Dendritic cell treated with granulocyte-macrophage colony-stimulating factor and Interleukin-4, amounts not matched to agents 40 ng/mL and 50 ng/mL, for 4 days (primary cell): ENCODE results near the gene ARMH1.
A peak's percentile ranks its signal among the peaks of the same experiment; 100 is the strongest.

ENCODE experiments used
- H3K27ac Mint-ChIP-seq: one replicate; pipeline ENCODE4 v1.8.0; 2022; ENCODE audit warnings: mild to moderate bottlenecking, mixed read lengths
- H3K27me3 Mint-ChIP-seq: one replicate; pipeline ENCODE4 v1.8.0; 2022; ENCODE audit warnings: mild to moderate bottlenecking, mixed read lengths
- H3K36me3 Mint-ChIP-seq: one replicate; pipeline ENCODE4 v1.8.0; 2022; ENCODE audit warnings: low read depth, mixed read lengths
- H3K4me1 Mint-ChIP-seq: one replicate; pipeline ENCODE4 v1.8.0; 2022; ENCODE audit warnings: low read depth, mixed read lengths
- H3K4me3 Mint-ChIP-seq: one replicate; pipeline ENCODE4 v1.8.0; 2022; ENCODE audit warnings: mild to moderate bottlenecking, moderate library complexity, mixed read lengths
- H3K9me3 Mint-ChIP-seq: one replicate; pipeline ENCODE4 v1.8.0; 2022; ENCODE audit warnings: mixed read lengths
- intact Hi-C: fragments of 100-400 bp; cut with micrococcal nuclease; formaldehyde crosslinking; loops from one replicate; pipeline ENCODE4 v1.15.0; 2022

ARMH1 gene

GRCh38 chr1:44705470-44705869, 31.0 kb downstream of the ARMH1 start:
- Mint-ChIP-seq H3K27ac (no peak overlapping the region), H3K36me3 (no peaks in the 10 kb centered on the region), H3K9me3 (no peaks in the 10 kb centered on the region), H3K4me3 (no peak overlapping the region), H3K4me1 (peaks cover 18% of the 10 kb centered on the region), H3K27me3 (peaks cover 58% of the 10 kb centered on the region)
- intact Hi-C loops, result no loop called here

GRCh38 chr1:44705938-44706337, 31.4 kb downstream of the ARMH1 start:
- Mint-ChIP-seq H3K9me3 (no peaks in the 10 kb centered on the region), H3K27ac (no peak overlapping the region), H3K27me3 (peaks cover 57% of the 10 kb centered on the region), H3K36me3 (no peaks in the 10 kb centered on the region), H3K4me1 (peaks cover 18% of the 10 kb centered on the region), H3K4me3 (no peak overlapping the region)
- intact Hi-C loops, result no loop called here

GRCh38 chr1:44707112-44707881, 32.8 kb downstream of the ARMH1 start:
- peaks cover 18% of the 10 kb centered on the region for H3K4me1 Mint-ChIP-seq
- H3K27ac Mint-ChIP-seq, result no peak overlapping the region
- H3K4me3 Mint-ChIP-seq, result no peak overlapping the region
- H3K9me3 Mint-ChIP-seq, result no peaks in the 10 kb centered on the region
- intact Hi-C loops, result no loop called here
- H3K27me3 Mint-ChIP-seq, result peaks cover 49% of the 10 kb centered on the region
- no peaks in the 10 kb centered on the region for H3K36me3 Mint-ChIP-seq

GRCh38 chr1:44707959-44708831, 33.7 kb downstream of the ARMH1 start:
- Mint-ChIP-seq H3K27me3 (peaks cover 41% of the 10 kb centered on the region), H3K9me3 (no peaks in the 10 kb centered on the region)

GRCh38 chr1:44713321-44713781, 38.8 kb downstream of the ARMH1 start:
- H3K4me3 Mint-ChIP-seq, result no peak overlapping the region
- peaks cover 25% of the 10 kb centered on the region for H3K27me3 Mint-ChIP-seq
- peaks cover 28% of the 10 kb centered on the region for H3K4me1 Mint-ChIP-seq
- no peak overlapping the region for H3K27ac Mint-ChIP-seq
- intact Hi-C loops, result no loop called here
- H3K36me3 Mint-ChIP-seq, result no peaks in the 10 kb centered on the region
- H3K9me3 Mint-ChIP-seq, result no peaks in the 10 kb centered on the region

More at GRCh38 chr1:44707959-44708831, 33.7 kb downstream of the ARMH1 start:
- Mint-ChIP-seq H3K36me3 (no peaks in the 10 kb centered on the region), H3K4me1 (peaks cover 18% of the 10 kb centered on the region), H3K27ac (peak overlapping the region; percentile 38), H3K4me3 (peak overlapping the region; percentile 11)
- intact Hi-C loops, result no loop called here

GRCh38 chr1:44714532-44714931, 40.0 kb downstream of the ARMH1 start:
- intact Hi-C loops, result no loop called here
- no peak overlapping the region for H3K27ac Mint-ChIP-seq
- no peak overlapping the region for H3K4me3 Mint-ChIP-seq

GRCh38 chr1:44714944-44715571, 40.5 kb downstream of the ARMH1 start:
- Mint-ChIP-seq H3K4me3 (no peak overlapping the region), H3K27me3 (peaks cover 14% of the 10 kb centered on the region), H3K9me3 (no peaks in the 10 kb centered on the region), H3K4me1 (peaks cover 28% of the 10 kb centered on the region), H3K36me3 (no peaks in the 10 kb centered on the region), H3K27ac (no peak overlapping the region)
- intact Hi-C loops, result no loop called here

More at GRCh38 chr1:44714532-44714931, 40.0 kb downstream of the ARMH1 start:
- H3K9me3 Mint-ChIP-seq, result no peaks in the 10 kb centered on the region
- peaks cover 26% of the 10 kb centered on the region for H3K4me1 Mint-ChIP-seq
- no peaks in the 10 kb centered on the region for H3K36me3 Mint-ChIP-seq
- H3K27me3 Mint-ChIP-seq, result peaks cover 14% of the 10 kb centered on the region

- H3K27me3 Mint-ChIP-seq, result peaks cover 11% of the 10 kb centered on the region
- H3K27ac Mint-ChIP-seq, result no peak overlapping the region
- H3K4me3 Mint-ChIP-seq, result no peak overlapping the region
Measured at GRCh38 chr1:44717156-44717555, 42.6 kb downstream of the ARMH1 start.

GRCh38 chr1:44717653-44718052, 43.1 kb downstream of the ARMH1 start:
- H3K27me3 Mint-ChIP-seq, result peaks cover 9% of the 10 kb centered on the region
- H3K9me3 Mint-ChIP-seq, result no peaks in the 10 kb centered on the region
- no peak overlapping the region for H3K27ac Mint-ChIP-seq
- H3K36me3 Mint-ChIP-seq, result no peaks in the 10 kb centered on the region
- H3K4me1 Mint-ChIP-seq, result peaks cover 44% of the 10 kb centered on the region
- H3K4me3 Mint-ChIP-seq, result no peak overlapping the region
- intact Hi-C loops, result no loop called here

More at GRCh38 chr1:44717156-44717555, 42.6 kb downstream of the ARMH1 start:
- peaks cover 44% of the 10 kb centered on the region for H3K4me1 Mint-ChIP-seq
- no peaks in the 10 kb centered on the region for H3K36me3 Mint-ChIP-seq
- no peaks in the 10 kb centered on the region for H3K9me3 Mint-ChIP-seq
- intact Hi-C loops, result no loop called here

- H3K4me1 Mint-ChIP-seq, result peaks cover 48% of the 10 kb centered on the region
- no peaks in the 10 kb centered on the region for H3K36me3 Mint-ChIP-seq
- no peak overlapping the region for H3K4me3 Mint-ChIP-seq
- no peak overlapping the region for H3K27ac Mint-ChIP-seq
- intact Hi-C loops, result no loop called here
- no peaks in the 10 kb centered on the region for H3K9me3 Mint-ChIP-seq
- peaks cover 9% of the 10 kb centered on the region for H3K27me3 Mint-ChIP-seq
Measured at GRCh38 chr1:44718091-44718490, 43.6 kb downstream of the ARMH1 start.

GRCh38 chr1:44719318-44719717, 44.8 kb downstream of the ARMH1 start:
- H3K4me3 Mint-ChIP-seq, result no peak overlapping the region
- intact Hi-C loops, result no loop called here

GRCh38 chr1:44720281-44720680, 45.8 kb downstream of the ARMH1 start:
- peaks cover 13% of the 10 kb centered on the region for H3K27me3 Mint-ChIP-seq
- peaks cover 64% of the 10 kb centered on the region for H3K4me1 Mint-ChIP-seq
- H3K36me3 Mint-ChIP-seq, result no peaks in the 10 kb centered on the region
- intact Hi-C loops, result no loop called here
- no peaks in the 10 kb centered on the region for H3K9me3 Mint-ChIP-seq
- H3K4me3 Mint-ChIP-seq, result no peak overlapping the region
- no peak overlapping the region for H3K27ac Mint-ChIP-seq

More at GRCh38 chr1:44719318-44719717, 44.8 kb downstream of the ARMH1 start:
- Mint-ChIP-seq H3K27me3 (peaks cover 9% of the 10 kb centered on the region), H3K27ac (no peak overlapping the region), H3K9me3 (no peaks in the 10 kb centered on the region), H3K36me3 (no peaks in the 10 kb centered on the region), H3K4me1 (peaks cover 58% of the 10 kb centered on the region)

- Mint-ChIP-seq H3K36me3 (no peaks in the 10 kb centered on the region), H3K9me3 (no peaks in the 10 kb centered on the region), H3K4me3 (peak overlapping the region; percentile 11), H3K4me1 (peaks cover 65% of the 10 kb centered on the region), H3K27ac (peak overlapping the region; percentile 89), H3K27me3 (peaks cover 8% of the 10 kb centered on the region)
- intact Hi-C loops, result no loop called here
Measured at GRCh38 chr1:44721485-44722361, 47.2 kb downstream of the ARMH1 start.
